Fibroblast of the aortic adventitia (primary cell): ENCODE data around the gene MAP4K3. TPM values are rescaled to one million over a fixed set of nuclear protein-coding genes. Genes with fewer than 3 reads are reported as not detected.

ENCODE experiments used
- DNase-seq: peaks from one replicate; pipeline ENCODE4 v3.0.0-alpha.2; 2010; ENCODE audit warnings: low read depth
- H3K4me3 ChIP-seq: 2 replicates; pipeline ENCODE4 v1.5.1; 2011; ENCODE audit warnings: low read depth, mild to moderate bottlenecking, control low read depth, low read length, moderate library complexity
- total RNA-seq: library from RNA; depleted of rRNA; stranded (reverse); fragments of >200 nt; gene quantifications from 2 replicates; pipeline ENCODE4 v1.2.3, GENCODE V29; 2012; ENCODE audit warnings: low replicate concordance
- TF ChIP-seq, protein P1 (sequence below): IDR thresholded peaks from 2 replicates; pipeline ENCODE4 v1.5.1; 2011; ENCODE audit warnings: mild to moderate bottlenecking, low read length, control low read depth, inconsistent platforms; ENCODE audit not compliant: insufficient read depth

The MAP4K3 gene
- total RNA-seq, 1 donor: 48.0 TPM

DNA sequence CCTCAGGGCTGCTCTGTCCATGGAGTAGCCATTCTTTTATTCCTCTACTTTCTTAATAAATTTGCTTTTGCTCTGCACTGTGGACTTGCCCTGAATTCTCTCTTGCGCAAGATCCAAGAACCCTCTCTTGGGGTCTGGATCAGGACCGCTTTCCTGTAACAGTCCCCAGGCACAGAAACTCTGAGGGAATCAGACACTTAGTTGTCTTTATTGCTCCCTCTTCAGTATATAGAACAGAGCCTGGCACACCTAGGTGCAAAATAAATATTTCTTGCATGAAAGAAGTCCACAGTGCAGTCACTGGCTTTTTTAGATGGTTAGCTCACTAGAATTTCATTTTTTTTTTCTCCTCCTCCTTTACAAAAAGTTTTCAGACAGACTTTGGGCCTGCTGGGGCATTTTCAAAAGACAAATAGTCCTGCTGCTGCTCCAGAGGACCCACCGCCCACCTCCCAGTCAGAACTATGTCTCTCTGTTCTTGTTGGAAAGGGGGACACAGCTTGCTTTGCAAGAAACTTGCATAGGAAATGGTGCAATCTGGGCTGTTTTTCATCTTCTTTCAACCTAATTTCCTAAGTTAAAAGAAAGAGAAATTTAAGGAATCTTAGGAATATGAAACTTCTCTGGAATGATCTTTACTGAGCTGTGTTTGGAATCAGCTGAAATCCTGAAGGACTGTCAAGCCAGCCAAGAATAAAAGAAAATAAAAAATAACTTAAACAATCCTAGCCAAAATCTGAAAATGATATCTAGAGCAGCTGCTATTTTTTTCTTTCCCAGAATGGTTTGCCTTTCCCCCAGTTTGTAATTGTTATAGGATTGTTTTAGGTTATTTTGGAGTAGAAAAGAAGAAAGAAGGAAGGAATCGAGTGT, 31.7 kb upstream of the MAP4K3 start:
- no peak overlapping the region for H3K4me3 ChIP-seq
- TF ChIP-seq, protein P1, sequence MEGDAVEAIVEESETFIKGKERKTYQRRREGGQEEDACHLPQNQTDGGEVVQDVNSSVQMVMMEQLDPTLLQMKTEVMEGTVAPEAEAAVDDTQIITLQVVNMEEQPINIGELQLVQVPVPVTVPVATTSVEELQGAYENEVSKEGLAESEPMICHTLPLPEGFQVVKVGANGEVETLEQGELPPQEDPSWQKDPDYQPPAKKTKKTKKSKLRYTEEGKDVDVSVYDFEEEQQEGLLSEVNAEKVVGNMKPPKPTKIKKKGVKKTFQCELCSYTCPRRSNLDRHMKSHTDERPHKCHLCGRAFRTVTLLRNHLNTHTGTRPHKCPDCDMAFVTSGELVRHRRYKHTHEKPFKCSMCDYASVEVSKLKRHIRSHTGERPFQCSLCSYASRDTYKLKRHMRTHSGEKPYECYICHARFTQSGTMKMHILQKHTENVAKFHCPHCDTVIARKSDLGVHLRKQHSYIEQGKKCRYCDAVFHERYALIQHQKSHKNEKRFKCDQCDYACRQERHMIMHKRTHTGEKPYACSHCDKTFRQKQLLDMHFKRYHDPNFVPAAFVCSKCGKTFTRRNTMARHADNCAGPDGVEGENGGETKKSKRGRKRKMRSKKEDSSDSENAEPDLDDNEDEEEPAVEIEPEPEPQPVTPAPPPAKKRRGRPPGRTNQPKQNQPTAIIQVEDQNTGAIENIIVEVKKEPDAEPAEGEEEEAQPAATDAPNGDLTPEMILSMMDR: no peak
- peak; percentile 92 for DNase-seq

DNA sequence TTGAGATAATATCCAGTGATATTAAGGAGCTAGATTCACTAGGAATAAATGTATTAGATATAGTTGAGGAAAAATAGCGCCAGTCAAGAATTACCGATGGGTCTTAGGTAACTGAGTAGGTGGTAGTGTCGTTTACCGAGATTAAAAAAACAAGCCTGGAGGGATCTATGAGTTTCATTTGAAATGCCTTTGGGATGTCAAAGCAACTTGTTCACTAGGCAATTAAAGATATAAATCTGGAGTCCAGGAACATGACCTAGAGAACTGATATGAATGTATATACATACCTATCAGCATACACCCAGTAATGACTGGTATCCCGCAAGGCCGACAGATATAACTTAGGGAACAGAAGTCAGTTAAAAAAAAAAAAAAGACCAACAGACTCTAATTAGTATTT, 29.2 kb upstream of the MAP4K3 start:
- TF ChIP-seq, protein P1: no peak
- no peak for DNase-seq
- H3K4me3 ChIP-seq: no peak overlapping the region

DNA sequence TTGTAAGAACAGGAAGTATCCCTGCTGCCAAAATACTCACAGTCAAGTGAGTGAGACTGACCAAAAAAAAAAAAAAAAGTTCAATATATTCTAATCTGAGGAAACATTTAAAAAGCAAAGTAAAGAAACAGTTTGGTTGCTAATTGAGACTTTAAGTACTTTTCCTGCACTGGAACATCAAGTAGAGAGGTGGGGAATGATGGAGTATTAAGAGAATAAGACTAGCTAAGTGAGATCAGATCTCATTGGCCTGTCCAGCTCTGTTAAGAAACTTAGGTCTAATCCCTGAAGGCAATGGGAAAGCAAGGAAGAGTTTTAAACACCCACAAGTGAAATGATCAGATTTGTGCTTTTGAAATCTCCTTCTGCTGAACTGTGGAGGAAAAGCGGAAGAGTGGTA, 27.8 kb upstream of the MAP4K3 start:
- no peak for DNase-seq
- no peak overlapping the region for H3K4me3 ChIP-seq
- TF ChIP-seq, protein P1: no peak

DNA sequence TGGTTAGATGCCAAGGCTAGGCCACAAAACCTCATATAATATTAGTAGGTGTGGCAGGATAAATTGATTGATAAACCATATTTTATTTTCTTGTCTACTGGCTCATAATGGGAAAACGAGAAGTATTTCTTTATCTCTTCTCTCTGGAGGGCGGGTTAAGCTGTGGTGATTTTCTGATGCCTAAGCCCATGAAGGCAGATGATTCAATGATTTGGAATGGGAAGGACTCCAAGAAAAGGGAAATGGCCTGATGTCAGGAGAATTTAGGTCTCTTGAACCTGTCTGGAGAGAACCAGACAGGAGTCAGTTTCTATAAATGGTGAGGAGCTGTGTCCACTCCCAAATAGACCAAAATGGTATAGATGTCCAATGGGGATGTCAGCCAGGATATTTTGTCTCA, 18.7 kb upstream of the MAP4K3 start:
- no peak overlapping the region for H3K4me3 ChIP-seq
- TF ChIP-seq, protein P1: no peak
- DNase-seq: peak; percentile 64

DNA sequence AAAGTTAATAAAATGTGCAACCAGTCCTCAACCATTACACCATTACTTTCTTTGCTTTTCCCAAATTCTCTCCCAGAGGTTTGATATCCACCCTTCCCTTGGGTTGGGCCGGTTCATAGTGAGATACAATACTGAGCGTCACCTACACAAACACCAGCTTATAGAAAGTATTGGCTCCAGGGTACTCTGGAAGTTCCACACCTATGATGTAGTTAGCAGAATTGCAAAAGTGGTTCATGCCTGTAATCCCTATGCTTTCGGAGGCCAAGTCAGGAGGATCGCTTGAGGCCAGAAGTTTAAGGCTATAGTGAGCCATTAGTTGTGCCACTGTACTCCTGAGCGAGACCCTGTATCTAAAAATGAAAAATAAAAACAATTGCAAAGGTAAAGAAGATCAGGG, 15.3 kb upstream of the MAP4K3 start:
- DNase-seq: no peak
- TF ChIP-seq, protein P1: no peak
- no peak overlapping the region for H3K4me3 ChIP-seq

DNA sequence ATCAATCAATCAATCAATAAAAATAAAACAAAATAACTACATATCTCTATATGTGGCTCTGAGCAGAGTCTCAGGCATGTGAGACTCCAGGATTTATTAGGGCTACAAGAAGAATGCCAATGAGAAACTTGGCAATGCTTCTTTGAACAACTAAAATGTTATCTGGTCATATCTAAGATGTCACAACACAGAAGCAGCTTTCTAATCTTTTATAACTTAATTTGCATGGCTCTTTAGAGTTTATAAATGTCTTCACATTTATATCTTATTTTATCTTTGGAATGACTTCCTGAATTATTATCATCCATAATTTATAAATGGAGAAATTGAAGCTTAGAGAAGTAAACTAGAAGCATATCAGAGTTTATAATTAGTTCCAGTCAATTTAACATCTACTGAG, 14.9 kb upstream of the MAP4K3 start:
- H3K4me3 ChIP-seq: no peak overlapping the region
- TF ChIP-seq, protein P1: no peak
- DNase-seq: no peak

DNA sequence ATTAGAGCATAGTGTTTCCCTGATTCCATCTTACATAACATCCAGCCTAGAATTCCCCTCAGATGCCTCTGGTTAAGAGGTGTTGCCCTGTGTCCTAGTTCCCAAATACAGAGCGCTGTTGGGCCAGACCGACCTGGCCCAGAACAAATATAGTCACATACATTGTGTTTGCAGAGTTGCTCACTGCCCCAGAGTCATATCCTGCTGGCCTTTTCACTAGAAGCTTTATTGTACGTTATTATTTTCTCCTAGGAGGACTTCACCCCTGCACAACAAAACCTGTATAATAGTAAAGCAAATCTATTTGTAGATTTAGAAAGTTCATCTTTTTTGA, 11.1 kb upstream of the MAP4K3 start:
- no peak overlapping the region for H3K4me3 ChIP-seq
- TF ChIP-seq, protein P1: no peak
- DNase-seq: no peak
